Measurements from ENCODE around the gene STAB2. TPM values are rescaled to one million over a fixed set of nuclear protein-coding genes. Genes with fewer than 3 reads are reported as not detected.

Gene STAB2
- total RNA-seq, 1 donor from 2014 or later: not detected

DNA sequence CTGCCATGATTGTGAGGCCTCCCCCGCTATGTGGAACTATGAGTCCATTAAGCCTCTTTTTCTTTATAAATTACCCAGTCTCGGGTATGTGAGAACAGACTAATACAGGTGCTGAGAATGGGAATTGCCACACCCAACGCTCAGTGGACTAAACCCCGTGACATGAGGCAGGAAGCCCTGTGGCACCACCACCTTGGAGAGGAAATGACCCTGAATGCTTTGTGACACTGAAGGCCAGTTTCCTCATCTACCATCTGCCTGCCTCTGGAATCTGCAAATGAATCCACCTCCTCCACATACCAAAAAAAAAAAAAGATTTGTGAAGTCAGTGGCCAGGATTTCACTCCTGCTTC is 212.4 kb downstream of the STAB2 start:
- Histone ChIP-seq H3K4me3 (no peak overlapping the region), H3K79me2 (ENCODE audit: low read depth) (no peaks in the 10 kb centered on the region), H3K9ac (no peak overlapping the region), H3F3A (ENCODE audit: low read depth) (no peaks in the 10 kb centered on the region), H2AFZ (replicated peaks) (no peak overlapping the region), H4K20me1 (ENCODE audit: low read depth) (no peaks in the 10 kb centered on the region), H3K4me1 (no peaks in the 10 kb centered on the region), H3K4me2 (no peak overlapping the region), H3K27ac (no peak overlapping the region), H3K36me3 (no peaks in the 10 kb centered on the region), H3K9me3 (ENCODE audit: low read depth) (no peaks in the 10 kb centered on the region), H3K27me3 (no peaks in the 10 kb centered on the region)
- H3K27ac Mint-ChIP-seq: no peak overlapping the region
- H3K4me3 Mint-ChIP-seq: no peak overlapping the region
- TF ChIP-seq EZH2phosphoT487 (IDR thresholded peaks at IDR 0.05): no peak
- TF ChIP-seq, protein P1, sequence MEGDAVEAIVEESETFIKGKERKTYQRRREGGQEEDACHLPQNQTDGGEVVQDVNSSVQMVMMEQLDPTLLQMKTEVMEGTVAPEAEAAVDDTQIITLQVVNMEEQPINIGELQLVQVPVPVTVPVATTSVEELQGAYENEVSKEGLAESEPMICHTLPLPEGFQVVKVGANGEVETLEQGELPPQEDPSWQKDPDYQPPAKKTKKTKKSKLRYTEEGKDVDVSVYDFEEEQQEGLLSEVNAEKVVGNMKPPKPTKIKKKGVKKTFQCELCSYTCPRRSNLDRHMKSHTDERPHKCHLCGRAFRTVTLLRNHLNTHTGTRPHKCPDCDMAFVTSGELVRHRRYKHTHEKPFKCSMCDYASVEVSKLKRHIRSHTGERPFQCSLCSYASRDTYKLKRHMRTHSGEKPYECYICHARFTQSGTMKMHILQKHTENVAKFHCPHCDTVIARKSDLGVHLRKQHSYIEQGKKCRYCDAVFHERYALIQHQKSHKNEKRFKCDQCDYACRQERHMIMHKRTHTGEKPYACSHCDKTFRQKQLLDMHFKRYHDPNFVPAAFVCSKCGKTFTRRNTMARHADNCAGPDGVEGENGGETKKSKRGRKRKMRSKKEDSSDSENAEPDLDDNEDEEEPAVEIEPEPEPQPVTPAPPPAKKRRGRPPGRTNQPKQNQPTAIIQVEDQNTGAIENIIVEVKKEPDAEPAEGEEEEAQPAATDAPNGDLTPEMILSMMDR (IDR thresholded peaks at IDR 0.05): no peak
- no peak for TF ChIP-seq EZH2 (IDR thresholded peaks at IDR 0.05)
- H3K9me3 Mint-ChIP-seq: peaks cover 2% of the 10 kb centered on the region
- no peak for DNase-seq (ENCODE audit: low spot score)
- peaks cover 11% of the 10 kb centered on the region for H3K36me3 Mint-ChIP-seq
- no peaks in the 10 kb centered on the region for H3K27me3 Mint-ChIP-seq (ENCODE audit: insufficient read depth, low read depth)
- peaks cover 27% of the 10 kb centered on the region for H3K4me1 Mint-ChIP-seq

DNA sequence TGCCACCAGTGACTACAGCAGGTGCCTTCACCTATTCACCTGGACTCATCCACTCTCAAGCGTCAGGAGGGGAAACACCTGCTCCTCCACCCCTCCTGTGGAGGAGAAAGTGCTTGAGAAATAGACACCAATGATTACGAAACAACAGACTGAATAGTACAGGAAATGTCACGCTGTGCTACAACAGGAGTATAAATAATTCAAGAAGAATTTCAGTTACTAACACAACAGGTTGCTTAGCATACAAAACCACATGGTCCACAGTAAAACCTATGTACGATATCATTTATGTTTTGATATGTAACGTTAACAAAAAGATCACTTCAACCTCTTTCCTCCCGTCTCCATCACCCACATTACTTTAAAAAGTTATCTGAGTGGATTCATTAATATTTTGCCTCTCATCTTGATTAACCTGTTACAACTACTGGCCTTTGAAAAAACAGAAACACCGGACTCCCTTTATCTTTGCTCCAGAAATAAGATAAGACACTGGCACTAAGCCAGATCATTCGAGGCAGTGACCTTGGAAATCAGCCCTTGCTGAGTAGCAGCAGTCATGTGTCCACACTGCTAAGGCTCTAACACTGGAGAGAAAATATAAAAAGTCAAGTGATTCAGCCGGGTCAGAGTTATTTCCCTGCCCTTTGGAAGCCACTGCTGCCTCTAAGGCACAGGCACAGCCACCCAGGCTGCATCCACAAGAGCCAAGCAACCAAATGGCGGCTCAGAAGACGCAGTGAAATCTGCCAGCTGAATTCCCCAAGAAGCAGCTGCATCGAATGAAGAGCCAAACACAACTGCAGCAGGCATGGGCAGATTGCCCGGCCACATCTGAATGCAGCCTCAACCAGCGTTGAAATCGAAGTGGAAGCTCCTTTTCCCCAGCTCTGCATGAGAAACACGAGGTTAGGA is 213.0 kb downstream of the STAB2 start:
- Histone ChIP-seq H3K4me3 (no peak overlapping the region), H2AFZ (replicated peaks) (no peak overlapping the region)

GRCh38 chr12:103801709-103802585 is 214.9 kb downstream of the STAB2 start:
- H3K4me1 ChIP-seq: no peaks in the 10 kb centered on the region
- Mint-ChIP-seq H3K27me3 (ENCODE audit: insufficient read depth, low read depth) (peaks cover 3% of the 10 kb centered on the region), H3K4me3 (no peak overlapping the region), H3K27ac (no peak overlapping the region), H3K36me3 (peaks cover 8% of the 10 kb centered on the region), H3K4me1 (peaks cover 33% of the 10 kb centered on the region), H3K9me3 (peaks cover 2% of the 10 kb centered on the region)
- H3K9me3 ChIP-seq (ENCODE audit: low read depth): no peaks in the 10 kb centered on the region
- H3K4me2 ChIP-seq: no peak overlapping the region
- TF ChIP-seq, protein P1 (IDR thresholded peaks at IDR 0.05): no peak
- TF ChIP-seq EZH2 (IDR thresholded peaks at IDR 0.05): no peak
- no peak for TF ChIP-seq EZH2phosphoT487 (IDR thresholded peaks at IDR 0.05)
- H3K27me3 ChIP-seq: no peaks in the 10 kb centered on the region
- DNase-seq (ENCODE audit: low spot score): no peak
- no peak overlapping the region for H2AFZ ChIP-seq (replicated peaks)
- no peaks in the 10 kb centered on the region for H3F3A ChIP-seq (ENCODE audit: low read depth)
- H3K27ac ChIP-seq: no peak overlapping the region
- H3K79me2 ChIP-seq (ENCODE audit: low read depth): no peaks in the 10 kb centered on the region
- H3K36me3 ChIP-seq: no peaks in the 10 kb centered on the region
- no peak overlapping the region for H3K4me3 ChIP-seq
- no peak overlapping the region for H3K9ac ChIP-seq
- H4K20me1 ChIP-seq (ENCODE audit: low read depth): no peaks in the 10 kb centered on the region

More for the DNA sequence above, 213.0 kb downstream of the STAB2 start:
- Mint-ChIP-seq H3K27ac (no peak overlapping the region), H3K4me3 (no peak overlapping the region), H3K4me1 (peaks cover 29% of the 10 kb centered on the region), H3K36me3 (peaks cover 11% of the 10 kb centered on the region), H3K27me3 (ENCODE audit: insufficient read depth, low read depth) (peaks cover 3% of the 10 kb centered on the region), H3K9me3 (peaks cover 2% of the 10 kb centered on the region)
- no peak for DNase-seq (ENCODE audit: low spot score)
- H3K79me2 ChIP-seq (ENCODE audit: low read depth): no peaks in the 10 kb centered on the region
- H3K36me3 ChIP-seq: no peaks in the 10 kb centered on the region
- H3K27me3 ChIP-seq: no peaks in the 10 kb centered on the region
- no peak overlapping the region for H3K27ac ChIP-seq
- no peak overlapping the region for H3K9ac ChIP-seq
- H3K9me3 ChIP-seq (ENCODE audit: low read depth): no peaks in the 10 kb centered on the region
- no peak for TF ChIP-seq EZH2phosphoT487 (IDR thresholded peaks at IDR 0.05)
- TF ChIP-seq, protein P1 (IDR thresholded peaks at IDR 0.05): no peak
- no peak for TF ChIP-seq EZH2 (IDR thresholded peaks at IDR 0.05)
- no peaks in the 10 kb centered on the region for H4K20me1 ChIP-seq (ENCODE audit: low read depth)
- H3K4me1 ChIP-seq: no peaks in the 10 kb centered on the region
- H3F3A ChIP-seq (ENCODE audit: low read depth): no peaks in the 10 kb centered on the region
- no peak overlapping the region for H3K4me2 ChIP-seq

Data from neural progenitor cell (in vitro differentiated cells).